T-helper 22 cell (primary cell): ENCODE measurements around the gene WDR17.

Source experiments
- DNase-seq: peaks from one replicate; pipeline ENCODE4 v3.0.0-alpha.2; 2020; ENCODE audit warnings: low read depth

WDR17 gene

GRCh38 chr4:176065435-176066291 is at the start of gene WDR17:
Gene WDR17, plus strand, starts transcription at chr4:176065841. Its CDS starts 45,740 bp downstream, at chr4:176111581.
- peak; percentile 4 for DNase-seq

GRCh38 chr4:176016601-176017000 is 49.0 kb upstream of the WDR17 start:
- DNase-seq: no peak

GRCh38 chr4:176020481-176021085 is 45.1 kb upstream of the WDR17 start:
- no peak for DNase-seq

GRCh38 chr4:176030391-176030790 is 35.2 kb upstream of the WDR17 start:
- no peak for DNase-seq

- no peak for DNase-seq
Measured at GRCh38 chr4:176031922-176032321, 33.7 kb upstream of the WDR17 start.

- DNase-seq: no peak
Measured at GRCh38 chr4:176032454-176032853, 33.2 kb upstream of the WDR17 start.

GRCh38 chr4:176034499-176034898 is 31.1 kb upstream of the WDR17 start:
- DNase-seq: no peak

- no peak for DNase-seq
Measured at GRCh38 chr4:176034936-176035335, 30.7 kb upstream of the WDR17 start.

GRCh38 chr4:176036585-176037205 is 28.9 kb upstream of the WDR17 start:
- DNase-seq: no peak

- DNase-seq: no peak
Measured at GRCh38 chr4:176038789-176039188, 26.9 kb upstream of the WDR17 start.

GRCh38 chr4:176042195-176042594 is 23.4 kb upstream of the WDR17 start:
- no peak for DNase-seq

- DNase-seq: no peak
Measured at GRCh38 chr4:176043838-176044588, 21.6 kb upstream of the WDR17 start.

- no peak for DNase-seq
Measured at GRCh38 chr4:176044589-176044951, 21.1 kb upstream of the WDR17 start.

- DNase-seq: no peak
Measured at GRCh38 chr4:176048631-176049030, 17.0 kb upstream of the WDR17 start.

- DNase-seq: no peak
Measured at GRCh38 chr4:176052744-176053143, 12.9 kb upstream of the WDR17 start.

GRCh38 chr4:176053785-176054184 is 11.9 kb upstream of the WDR17 start:
- no peak for DNase-seq

GRCh38 chr4:176054942-176055341 is 10.7 kb upstream of the WDR17 start:
- DNase-seq: no peak

- no peak for DNase-seq
Measured at GRCh38 chr4:176063718-176064117, 1.9 kb upstream of the WDR17 start.

GRCh38 chr4:176064539-176064938 is 1.1 kb upstream of the WDR17 start:
- no peak for DNase-seq

GRCh38 chr4:176066757-176067156 is 1.1 kb downstream of the WDR17 start:
- DNase-seq: no peak

- DNase-seq: no peak
Measured at GRCh38 chr4:176077561-176077960, 11.9 kb downstream of the WDR17 start.

- no peak for DNase-seq
Measured at GRCh38 chr4:176084769-176085168, 19.1 kb downstream of the WDR17 start.
